ENCODE data around the gene PLEKHF1.

DNA sequence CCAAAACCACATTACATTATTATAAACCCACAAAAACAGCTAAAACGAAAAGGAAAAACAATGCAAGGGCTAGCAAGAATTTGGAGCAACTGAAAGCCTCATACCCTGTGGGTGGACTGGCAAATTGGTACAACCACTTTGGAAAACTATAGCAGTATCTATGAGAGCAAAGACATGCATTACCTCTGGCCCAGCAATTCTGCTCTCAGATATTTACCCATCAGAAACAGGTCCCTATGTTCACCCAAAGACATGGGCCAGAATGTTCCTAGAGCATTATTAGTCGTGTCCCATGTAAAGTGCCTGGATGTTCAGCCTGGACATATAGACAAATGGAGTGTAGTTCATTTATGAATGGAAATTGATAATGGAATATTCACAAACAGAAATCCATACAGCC is 31.3 kb upstream of the PLEKHF1 start:
- TF ChIP-seq POLR2A (IDR thresholded peaks at IDR 0.05; ENCODE audit: borderline replicate concordance, extremely low read depth, insufficient read depth, insufficient read length), result no peak
- TF ChIP-seq YY1 (IDR thresholded peaks at IDR 0.05; ENCODE audit: extremely low read depth, insufficient replicate concordance, low read depth, low read length), result no peak
- TF ChIP-seq, protein P1, sequence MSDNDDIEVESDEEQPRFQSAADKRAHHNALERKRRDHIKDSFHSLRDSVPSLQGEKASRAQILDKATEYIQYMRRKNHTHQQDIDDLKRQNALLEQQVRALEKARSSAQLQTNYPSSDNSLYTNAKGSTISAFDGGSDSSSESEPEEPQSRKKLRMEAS (IDR thresholded peaks at IDR 0.05), result no peak
- no peak for TF ChIP-seq EZH2 (IDR thresholded peaks at IDR 0.05)
- TF ChIP-seq, protein P2, sequence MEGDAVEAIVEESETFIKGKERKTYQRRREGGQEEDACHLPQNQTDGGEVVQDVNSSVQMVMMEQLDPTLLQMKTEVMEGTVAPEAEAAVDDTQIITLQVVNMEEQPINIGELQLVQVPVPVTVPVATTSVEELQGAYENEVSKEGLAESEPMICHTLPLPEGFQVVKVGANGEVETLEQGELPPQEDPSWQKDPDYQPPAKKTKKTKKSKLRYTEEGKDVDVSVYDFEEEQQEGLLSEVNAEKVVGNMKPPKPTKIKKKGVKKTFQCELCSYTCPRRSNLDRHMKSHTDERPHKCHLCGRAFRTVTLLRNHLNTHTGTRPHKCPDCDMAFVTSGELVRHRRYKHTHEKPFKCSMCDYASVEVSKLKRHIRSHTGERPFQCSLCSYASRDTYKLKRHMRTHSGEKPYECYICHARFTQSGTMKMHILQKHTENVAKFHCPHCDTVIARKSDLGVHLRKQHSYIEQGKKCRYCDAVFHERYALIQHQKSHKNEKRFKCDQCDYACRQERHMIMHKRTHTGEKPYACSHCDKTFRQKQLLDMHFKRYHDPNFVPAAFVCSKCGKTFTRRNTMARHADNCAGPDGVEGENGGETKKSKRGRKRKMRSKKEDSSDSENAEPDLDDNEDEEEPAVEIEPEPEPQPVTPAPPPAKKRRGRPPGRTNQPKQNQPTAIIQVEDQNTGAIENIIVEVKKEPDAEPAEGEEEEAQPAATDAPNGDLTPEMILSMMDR (IDR thresholded peaks at IDR 0.05 in 2 of 3, conservative IDR thresholded peaks at IDR 0.05 in 1 of 3; ENCODE audit: borderline replicate concordance in 1 of 3, insufficient read depth in 1 of 3, low read depth in 2 of 3, low read length in 2 of 3), result no peak
- TF ChIP-seq POLR2AphosphoS5 (IDR thresholded peaks at IDR 0.05; ENCODE audit: low read depth, low read length), result no peak
- TF ChIP-seq ELF1 (IDR thresholded peaks at IDR 0.05; ENCODE audit: borderline replicate concordance, low read depth), result no peak
- TF ChIP-seq, protein P3, sequence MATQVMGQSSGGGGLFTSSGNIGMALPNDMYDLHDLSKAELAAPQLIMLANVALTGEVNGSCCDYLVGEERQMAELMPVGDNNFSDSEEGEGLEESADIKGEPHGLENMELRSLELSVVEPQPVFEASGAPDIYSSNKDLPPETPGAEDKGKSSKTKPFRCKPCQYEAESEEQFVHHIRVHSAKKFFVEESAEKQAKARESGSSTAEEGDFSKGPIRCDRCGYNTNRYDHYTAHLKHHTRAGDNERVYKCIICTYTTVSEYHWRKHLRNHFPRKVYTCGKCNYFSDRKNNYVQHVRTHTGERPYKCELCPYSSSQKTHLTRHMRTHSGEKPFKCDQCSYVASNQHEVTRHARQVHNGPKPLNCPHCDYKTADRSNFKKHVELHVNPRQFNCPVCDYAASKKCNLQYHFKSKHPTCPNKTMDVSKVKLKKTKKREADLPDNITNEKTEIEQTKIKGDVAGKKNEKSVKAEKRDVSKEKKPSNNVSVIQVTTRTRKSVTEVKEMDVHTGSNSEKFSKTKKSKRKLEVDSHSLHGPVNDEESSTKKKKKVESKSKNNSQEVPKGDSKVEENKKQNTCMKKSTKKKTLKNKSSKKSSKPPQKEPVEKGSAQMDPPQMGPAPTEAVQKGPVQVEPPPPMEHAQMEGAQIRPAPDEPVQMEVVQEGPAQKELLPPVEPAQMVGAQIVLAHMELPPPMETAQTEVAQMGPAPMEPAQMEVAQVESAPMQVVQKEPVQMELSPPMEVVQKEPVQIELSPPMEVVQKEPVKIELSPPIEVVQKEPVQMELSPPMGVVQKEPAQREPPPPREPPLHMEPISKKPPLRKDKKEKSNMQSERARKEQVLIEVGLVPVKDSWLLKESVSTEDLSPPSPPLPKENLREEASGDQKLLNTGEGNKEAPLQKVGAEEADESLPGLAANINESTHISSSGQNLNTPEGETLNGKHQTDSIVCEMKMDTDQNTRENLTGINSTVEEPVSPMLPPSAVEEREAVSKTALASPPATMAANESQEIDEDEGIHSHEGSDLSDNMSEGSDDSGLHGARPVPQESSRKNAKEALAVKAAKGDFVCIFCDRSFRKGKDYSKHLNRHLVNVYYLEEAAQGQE (IDR thresholded peaks at IDR 0.05; ENCODE audit: low read depth), result no peak
- TF ChIP-seq SRF (IDR thresholded peaks at IDR 0.05; ENCODE audit: low read depth), result no peak
- TF ChIP-seq JUND (IDR thresholded peaks at IDR 0.05), result no peak
